Pancreas (tissue), 10 donors: ENCODE measurements around the gene SND1. TPM values are rescaled to one million over a fixed set of nuclear protein-coding genes. Genes with fewer than 3 reads are reported as not detected.

ENCODE experiments used
- ATAC-seq, 4 donors: fragments of 200-7000 bp; cut with Tn5 transposase; one replicate each; pipeline versions ENCODE4 v1.8.0 to v1.9.1; 2020; ENCODE audit warnings: mild to moderate bottlenecking in 4 of 4, moderate library complexity in 4 of 4
- DNase-seq, 6 donors: peaks; one replicate each; pipeline ENCODE4 v3.0.0-alpha.2; 2020
- FAIRE-seq: peaks from 2 replicates; lab custom pipeline; 2012; peaks lifted over from hg19 to GRCh38; lab: Jason Lieb, UNC
- H3K27ac ChIP-seq, 4 donors: fragments of 200-600 bp; sonication (generic); 1 replicate in 3 of 4; 2 replicates in 1 of 4; pipeline versions ENCODE4 v1.5.0 to v1.8.0; 2020
- H3K27me3 ChIP-seq, 4 donors: fragments of 200-600 bp; one replicate each; pipeline ENCODE4 v1.8.0; 2021
- H3K36me3 ChIP-seq, 3 donors: fragments of 200-600 bp; sonication (generic) in 1 of 3; one replicate each; pipeline versions ENCODE4 v1.5.0 to v1.8.0; 2020 to 2021
- H3K4me1 ChIP-seq, 3 donors: fragments of 200-600 bp; one replicate each; pipeline ENCODE4 v1.8.0; 2021
- H3K4me3 ChIP-seq, 4 donors: fragments of 200-600 bp; sonication (generic) in 2 of 4; one replicate each; pipeline versions ENCODE4 v1.5.0 to v1.8.0; 2020 to 2021
- H3K9me3 ChIP-seq, 4 donors: fragments of 200-600 bp; one replicate each; pipeline ENCODE4 v1.8.0; 2021
- CTCF ChIP-seq, 4 donors: fragments of 200-600 bp; sonication (generic) in 3 of 4; IDR thresholded peaks; one replicate each; pipeline versions ENCODE4 v1.5.0 to v1.8.0; 2021; ENCODE audit warnings: antibody characterized with exemption in 4 of 4
- WGBS, 2 donors: extraction: QIAGEN DNeasy Blood & Tissue Kit; methylation state at CpG; one replicate each; pipeline ENCODE4 v1.1.7; 2013; 5-methylcytosine and 5-hydroxymethylcytosine counted together
- intact Hi-C, 3 donors: fragments of 100-400 bp; cut with DNase I; formaldehyde crosslinking; loops; one replicate each; pipeline versions ENCODE4 v1.11.1 to v1.14.2; 2022
- polyA plus RNA-seq, 2 donors: library from polyadenylated mRNA; stranded (reverse); fragments of 200-250 nt; gene quantifications; one replicate each; pipeline ENCODE4 v1.2.3, GENCODE V29; 2013
- total RNA-seq, 6 donors: library from RNA; stranded (reverse); fragmentation: NEBNext Ultra II Directional in 4 of 6; extraction: Animal tissue kit (Norgen Biotek cat#: 25700) in 4 of 6; gene quantifications; one replicate each; pipeline versions ENCODE4 v1.2.1 to v1.2.4, GENCODE V29; 2021 to 2023
- donor health status: healthy with polysubstance abuse.
- donor health status: DM: no; HTN: no; CAD: no; lungs with moderate emphysema.
- donor health status: DM: no; HTN: no; CAD: no.
- donor health status: control.
- donor health status: control.
- donor health status: Bipolar disorder and iron deficiency.
- donor health status: DM: yes; HTN: yes; CAD: no.
- donor health status: DM: no; HTN: no; CAD: no.
- donor health status: DM: no; HTN: no; CAD: no.
- donor health status: DM: yes; HTN: yes; CAD: no.

SND1 gene
- total and polyA plus RNA-seq, 8 donors, result 84.1 to 308 (median 225) TPM

GRCh38 chr7:127873151-127873550 lies 221.2 kb downstream of the SND1 start:
- TF ChIP-seq CTCF (IDR thresholded peaks at IDR 0.05), result no peak
- 93 to 100% methylated on average over 3 of the region's 3 CpGs for WGBS, 2 donors
- ATAC-seq, result no peak

DNA sequence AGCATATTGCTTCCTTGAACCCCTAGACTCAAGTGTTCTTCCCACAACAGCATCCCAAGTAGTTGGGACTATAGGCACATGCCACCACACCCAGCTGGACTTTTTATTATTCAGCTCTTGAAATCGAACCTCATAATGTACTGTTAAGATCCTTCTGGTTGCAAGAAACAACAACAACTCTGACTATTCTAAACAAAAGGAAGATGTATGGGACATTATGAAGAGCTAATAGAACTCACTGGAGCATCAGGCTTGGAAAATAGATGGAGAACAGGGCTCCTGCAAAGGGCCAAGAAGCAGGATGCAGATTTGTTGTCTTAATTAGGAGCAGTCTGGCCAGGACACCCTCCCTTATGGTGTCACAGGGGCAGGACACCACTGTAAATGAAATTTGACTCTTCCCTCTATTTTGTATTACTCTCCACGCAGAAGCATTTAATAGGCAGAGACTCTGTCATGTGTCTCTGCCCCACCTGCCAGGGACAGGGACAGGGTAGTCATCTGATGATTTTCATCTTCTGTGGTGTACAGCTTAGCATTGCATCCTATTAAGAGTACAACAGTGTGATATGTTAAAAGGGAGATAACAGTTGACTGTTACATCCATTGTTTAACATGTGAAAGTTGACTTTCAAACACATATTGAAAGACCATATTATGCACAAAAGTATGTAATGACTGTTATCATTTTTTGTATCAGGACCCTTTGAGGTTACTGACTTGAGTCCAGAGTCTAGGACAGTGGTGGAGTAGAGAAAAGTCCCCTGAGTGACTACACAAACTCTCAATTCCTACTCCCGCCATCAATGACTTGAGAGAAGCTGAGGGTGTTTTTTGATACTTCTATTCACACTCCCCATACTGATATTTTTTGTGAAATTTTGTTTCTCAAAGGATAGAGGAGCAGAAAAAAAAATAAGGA lies 222.0 kb downstream of the SND1 start:
- 77 to 88% methylated on average over 3 of the region's 3 CpGs for WGBS, 2 donors
- no peak overlapping the region for H3K27ac ChIP-seq
- ATAC-seq (no peak), DNase-seq (no peak), FAIRE-seq (no peak)
- no peak for TF ChIP-seq CTCF (IDR thresholded peaks at IDR 0.05)
- no peaks in the 10 kb centered on the region for H3K27me3 ChIP-seq
- peaks cover 0 to 7% (median 0%) of the 10 kb centered on the region in 3 donors for H3K4me1 ChIP-seq
- intact Hi-C loops, result no loop called here
- no peaks in the 10 kb centered on the region for H3K9me3 ChIP-seq
- H3K36me3 ChIP-seq, result no peaks in the 10 kb centered on the region
- no peak overlapping the region for H3K4me3 ChIP-seq

More at GRCh38 chr7:127873151-127873550, 221.2 kb downstream of the SND1 start:
- DNase-seq (no peak), FAIRE-seq (no peak)
- Histone ChIP-seq H3K27me3 (no peaks in the 10 kb centered on the region), H3K4me3 (no peak overlapping the region), H3K4me1 (peaks cover 0 to 7% (median 0%) of the 10 kb centered on the region in 3 donors), H3K36me3 (no peaks in the 10 kb centered on the region), H3K9me3 (no peaks in the 10 kb centered on the region), H3K27ac (no peak overlapping the region)
- intact Hi-C loops, result no loop called here

- intact Hi-C loops, result no loop called here
- no peak for ATAC-seq
- no peaks in the 10 kb centered on the region for H3K36me3 ChIP-seq
Observed at GRCh38 chr7:127874951-127875608, 223.1 kb downstream of the SND1 start.

GRCh38 chr7:127876393-127876792 lies 224.4 kb downstream of the SND1 start:
- Histone ChIP-seq H3K9me3 (no peaks in the 10 kb centered on the region), H3K36me3 (no peaks in the 10 kb centered on the region), H3K4me1 (peaks cover 0 to 7% (median 0%) of the 10 kb centered on the region in 3 donors), H3K27me3 (no peaks in the 10 kb centered on the region), H3K27ac (no peak overlapping the region), H3K4me3 (no peak overlapping the region)
- intact Hi-C loops, result no loop called here
- WGBS, 2 donors, result 50 to 70% methylated on average over 1 of the region's 1 CpG
- DNase-seq (no peak), FAIRE-seq (no peak), ATAC-seq (no peak)
- TF ChIP-seq CTCF (IDR thresholded peaks at IDR 0.05), result no peak

More at GRCh38 chr7:127874951-127875608, 223.1 kb downstream of the SND1 start:
- Histone ChIP-seq H3K4me1 (peaks cover 0 to 7% (median 0%) of the 10 kb centered on the region in 3 donors), H3K27ac (no peak overlapping the region), H3K27me3 (no peaks in the 10 kb centered on the region), H3K9me3 (no peaks in the 10 kb centered on the region), H3K4me3 (no peak overlapping the region)
- 83 to 96% methylated on average over 2 of the region's 2 CpGs for WGBS, 2 donors
- DNase-seq (no peak), FAIRE-seq (no peak)
- no peak for TF ChIP-seq CTCF (IDR thresholded peaks at IDR 0.05)
